Thyroid gland (tissue), 4 donors: ENCODE data around the gene VSTM2B. TPM values are rescaled to one million over a fixed set of nuclear protein-coding genes. Genes with fewer than 3 reads are reported as not detected.
"Not testable (repeated sequence)": the region's sequence is repeated elsewhere in the genome, so short reads cannot be mapped to it uniquely, and the experiment has no call there.

Experiments used
- DNase-seq, 2 donors: peaks; one replicate each; pipeline ENCODE4 v3.0.0-alpha.2; 2019
- H3K27ac ChIP-seq, 3 donors: fragments of 200-600 bp; sonication (generic); 1 replicate in 2 of 3; 2 replicates in 1 of 3; pipeline ENCODE4 v1.5.1; 2016 to 2019; ENCODE audit warnings: mild to moderate bottlenecking in 1 of 3, moderate library complexity in 1 of 3
- H3K27me3 ChIP-seq: fragments of 200-600 bp; sonication (generic); one replicate; pipeline ENCODE4 v1.5.1; 2019
- H3K36me3 ChIP-seq, 2 donors: fragments of 200-600 bp; sonication (generic); one replicate each; pipeline ENCODE4 v1.5.1; 2016 to 2019
- H3K4me1 ChIP-seq, 2 donors: fragments of 200-600 bp; sonication (generic); one replicate each; pipeline ENCODE4 v1.5.1; 2017 to 2019
- H3K4me3 ChIP-seq, 3 donors: fragments of 200-600 bp; sonication (generic); replicated peaks in 1 of 3; 1 replicate in 2 of 3; 2 replicates in 1 of 3; pipeline ENCODE4 v1.5.1; 2016; ENCODE audit warnings: mild to moderate bottlenecking in 1 of 3
- H3K9me3 ChIP-seq: fragments of 200-600 bp; sonication (generic); one replicate; pipeline ENCODE4 v1.5.1; 2017
- POLR2A ChIP-seq, 2 donors: fragments of 450-650 bp; IDR thresholded peaks; one replicate each; pipeline ENCODE4 v1.6.1; 2017; ENCODE audit warnings: antibody characterized with exemption in 2 of 2, mild to moderate bottlenecking in 2 of 2, moderate library complexity in 1 of 2
- WGBS, 2 donors: methylation state at CpG; one replicate each; pipeline ENCODE4 v1.1.5; 2017; 5-methylcytosine and 5-hydroxymethylcytosine counted together
- intact Hi-C: fragments of 100-400 bp; cut with DNase I; formaldehyde crosslinking; loops from one replicate; pipeline ENCODE4 v1.15.1; 2023
- total RNA-seq, 4 donors: library from RNA; depleted of rRNA; stranded (reverse); fragments of >200 nt; gene quantifications; one replicate each; pipeline ENCODE4 v1.2.3, GENCODE V29; 2016
- TF ChIP-seq, protein P1 (sequence below), 6 experiments: fragments of 200-600 bp in 3 of 6; fragments of 450-650 bp in 3 of 6; sonication (generic) in 3 of 6; IDR thresholded peaks; one replicate each; pipeline ENCODE4 v1.5.1; 2016 to 2019; ENCODE audit warnings: antibody characterized with exemption in 6 of 6, mild to moderate bottlenecking in 2 of 6, inconsistent platforms in 1 of 6, moderate library complexity in 1 of 6

Gene VSTM2B
- total RNA-seq, 4 donors from 2014 or later = not detected

DNA sequence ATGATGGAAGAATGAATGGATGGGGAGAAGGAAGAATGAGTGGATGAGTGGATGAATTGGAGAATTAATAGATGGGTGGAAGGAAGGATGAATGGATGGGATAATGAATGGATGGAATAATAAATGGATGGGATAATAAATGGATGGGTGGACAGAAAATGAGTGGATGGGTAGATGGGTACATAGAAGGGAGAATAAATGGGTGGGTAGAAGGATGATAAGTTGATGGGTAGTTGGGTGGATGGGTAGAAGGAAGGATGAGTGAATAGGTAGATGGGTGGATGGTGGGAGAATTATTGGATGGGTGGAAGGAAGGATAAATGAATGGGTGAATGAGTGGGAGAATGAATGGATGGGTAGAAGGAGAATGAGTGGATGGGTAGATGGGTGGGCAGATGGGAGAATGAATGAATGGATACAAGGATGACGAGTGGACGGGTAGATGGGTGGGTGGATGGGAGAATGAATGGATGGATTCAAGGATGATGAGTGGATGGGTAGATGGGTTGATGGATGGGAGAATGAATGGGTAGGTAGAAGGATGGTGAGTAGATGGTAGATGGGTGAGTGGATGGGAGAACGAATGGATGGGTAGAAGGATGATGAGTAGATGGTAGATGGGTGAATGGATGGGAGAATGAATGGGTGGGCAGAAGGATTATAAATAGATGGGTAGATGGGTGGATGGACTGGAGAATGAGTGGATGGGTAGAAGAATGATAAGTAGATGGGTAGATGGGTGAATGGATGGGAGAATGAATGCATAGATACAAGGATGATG, 15.9 kb downstream of the VSTM2B start:
- H3K9me3 ChIP-seq = no peaks in the 10 kb centered on the region

DNA sequence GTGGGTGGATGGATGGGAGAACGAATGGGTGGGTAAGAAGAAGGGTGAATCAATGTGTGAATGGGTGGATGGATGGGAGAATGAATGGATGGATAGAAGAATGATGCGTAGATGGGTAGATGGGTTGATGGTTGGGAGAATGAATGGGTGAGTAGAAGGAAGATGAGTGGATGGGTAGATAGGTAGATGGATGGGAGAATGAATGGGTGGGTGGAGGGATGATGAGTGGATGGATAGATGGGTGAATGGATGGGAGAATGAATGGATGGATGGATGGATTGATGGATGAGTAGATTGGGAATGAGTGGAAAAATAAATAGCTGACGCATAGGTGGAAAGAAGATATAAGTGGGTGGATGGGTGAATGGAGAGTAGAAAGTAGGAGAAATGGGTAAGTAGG, 16.5 kb downstream of the VSTM2B start:
- no peak for DNase-seq
- H3K4me1 ChIP-seq = no peaks in the 10 kb centered on the region
- H3K4me3 ChIP-seq = no peak overlapping the region
- TF ChIP-seq, protein P1, sequence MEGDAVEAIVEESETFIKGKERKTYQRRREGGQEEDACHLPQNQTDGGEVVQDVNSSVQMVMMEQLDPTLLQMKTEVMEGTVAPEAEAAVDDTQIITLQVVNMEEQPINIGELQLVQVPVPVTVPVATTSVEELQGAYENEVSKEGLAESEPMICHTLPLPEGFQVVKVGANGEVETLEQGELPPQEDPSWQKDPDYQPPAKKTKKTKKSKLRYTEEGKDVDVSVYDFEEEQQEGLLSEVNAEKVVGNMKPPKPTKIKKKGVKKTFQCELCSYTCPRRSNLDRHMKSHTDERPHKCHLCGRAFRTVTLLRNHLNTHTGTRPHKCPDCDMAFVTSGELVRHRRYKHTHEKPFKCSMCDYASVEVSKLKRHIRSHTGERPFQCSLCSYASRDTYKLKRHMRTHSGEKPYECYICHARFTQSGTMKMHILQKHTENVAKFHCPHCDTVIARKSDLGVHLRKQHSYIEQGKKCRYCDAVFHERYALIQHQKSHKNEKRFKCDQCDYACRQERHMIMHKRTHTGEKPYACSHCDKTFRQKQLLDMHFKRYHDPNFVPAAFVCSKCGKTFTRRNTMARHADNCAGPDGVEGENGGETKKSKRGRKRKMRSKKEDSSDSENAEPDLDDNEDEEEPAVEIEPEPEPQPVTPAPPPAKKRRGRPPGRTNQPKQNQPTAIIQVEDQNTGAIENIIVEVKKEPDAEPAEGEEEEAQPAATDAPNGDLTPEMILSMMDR (IDR thresholded peaks at IDR 0.05) = no peak
- TF ChIP-seq POLR2A (IDR thresholded peaks at IDR 0.05) = no peak
- intact Hi-C loops = no loop called here
- no peaks in the 10 kb centered on the region for H3K9me3 ChIP-seq
- H3K36me3 ChIP-seq = no peaks in the 10 kb centered on the region
- 54 to 72% methylated on average over 3 of the region's 3 CpGs for WGBS, 2 donors
- no peak overlapping the region for H3K27ac ChIP-seq
- H3K27me3 ChIP-seq = no peaks in the 10 kb centered on the region

More for the DNA sequence above, 15.9 kb downstream of the VSTM2B start:
- H3K4me1 ChIP-seq = no peaks in the 10 kb centered on the region
- intact Hi-C loops = no loop called here
- H3K27ac ChIP-seq = no peak overlapping the region
- no peaks in the 10 kb centered on the region for H3K27me3 ChIP-seq
- WGBS, 2 donors = 86 to 87% methylated on average over 3 of the region's 3 CpGs
- H3K4me3 ChIP-seq = no peak overlapping the region
- no peak for DNase-seq
- TF ChIP-seq POLR2A (IDR thresholded peaks at IDR 0.05) = no peak
- TF ChIP-seq, protein P1 (IDR thresholded peaks at IDR 0.05) = no peak
- no peaks in the 10 kb centered on the region for H3K36me3 ChIP-seq

DNA sequence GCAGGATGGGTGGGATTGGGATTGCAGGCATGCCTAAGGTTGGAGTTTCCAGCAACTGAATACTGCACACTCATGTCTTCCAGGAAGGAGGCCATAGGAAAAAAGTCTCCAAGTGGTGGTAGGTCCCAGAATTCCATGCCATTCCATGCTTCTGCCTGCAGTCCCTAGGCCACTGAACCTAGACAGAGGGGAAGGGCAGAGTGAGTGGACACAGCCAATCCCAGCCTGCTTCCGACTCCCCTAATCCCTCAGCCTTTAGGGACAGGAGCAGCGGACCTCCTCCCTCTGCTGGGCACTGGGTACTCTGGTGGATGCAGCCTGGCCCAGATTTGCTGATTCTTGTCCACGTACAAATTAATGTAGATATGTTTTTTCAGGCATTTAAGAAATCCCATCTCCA, 17.0 kb downstream of the VSTM2B start:
- H3K27me3 ChIP-seq = no peaks in the 10 kb centered on the region
- no peak for DNase-seq

DNA sequence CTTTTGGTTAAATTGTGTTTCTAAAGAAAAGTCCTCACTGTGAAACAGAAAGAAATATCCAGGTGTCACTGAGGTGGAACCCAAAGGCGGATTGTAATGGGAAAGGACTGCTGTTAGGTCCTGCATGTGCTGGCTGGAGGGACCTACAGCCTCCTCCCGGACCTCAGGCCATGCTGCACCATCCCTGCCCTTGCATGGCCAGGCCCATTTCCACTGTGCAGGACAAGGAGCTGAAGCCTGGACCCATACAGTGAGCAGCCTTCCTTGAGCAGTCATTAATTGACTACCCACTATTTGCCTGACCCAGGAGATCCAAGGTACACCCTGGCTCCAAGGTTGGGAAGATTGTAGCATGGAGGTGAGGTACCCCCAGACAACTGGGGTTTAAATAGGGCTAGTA, 17.6 kb downstream of the VSTM2B start:
- no peak for DNase-seq
- Histone ChIP-seq H3K27me3 (no peaks in the 10 kb centered on the region), H3K4me1 (no peaks in the 10 kb centered on the region), H3K4me3 (no peak overlapping the region), H3K36me3 (no peaks in the 10 kb centered on the region), H3K9me3 (no peaks in the 10 kb centered on the region), H3K27ac (no peak overlapping the region)
- intact Hi-C loops = no loop called here
- WGBS, 2 donors = 53 to 63% methylated on average over 2 of the region's 2 CpGs
- TF ChIP-seq POLR2A (IDR thresholded peaks at IDR 0.05) = no peak
- TF ChIP-seq, protein P1 (IDR thresholded peaks at IDR 0.05) = no peak

More for the DNA sequence above, 17.0 kb downstream of the VSTM2B start:
- Histone ChIP-seq H3K27ac (no peak overlapping the region), H3K36me3 (no peaks in the 10 kb centered on the region), H3K9me3 (no peaks in the 10 kb centered on the region), H3K4me1 (no peaks in the 10 kb centered on the region), H3K4me3 (no peak overlapping the region)
- TF ChIP-seq, protein P1 (IDR thresholded peaks at IDR 0.05) = no peak
- TF ChIP-seq POLR2A (IDR thresholded peaks at IDR 0.05) = no peak
- intact Hi-C loops = no loop called here
- 55 to 62% methylated on average over 3 of the region's 3 CpGs for WGBS, 2 donors

DNA sequence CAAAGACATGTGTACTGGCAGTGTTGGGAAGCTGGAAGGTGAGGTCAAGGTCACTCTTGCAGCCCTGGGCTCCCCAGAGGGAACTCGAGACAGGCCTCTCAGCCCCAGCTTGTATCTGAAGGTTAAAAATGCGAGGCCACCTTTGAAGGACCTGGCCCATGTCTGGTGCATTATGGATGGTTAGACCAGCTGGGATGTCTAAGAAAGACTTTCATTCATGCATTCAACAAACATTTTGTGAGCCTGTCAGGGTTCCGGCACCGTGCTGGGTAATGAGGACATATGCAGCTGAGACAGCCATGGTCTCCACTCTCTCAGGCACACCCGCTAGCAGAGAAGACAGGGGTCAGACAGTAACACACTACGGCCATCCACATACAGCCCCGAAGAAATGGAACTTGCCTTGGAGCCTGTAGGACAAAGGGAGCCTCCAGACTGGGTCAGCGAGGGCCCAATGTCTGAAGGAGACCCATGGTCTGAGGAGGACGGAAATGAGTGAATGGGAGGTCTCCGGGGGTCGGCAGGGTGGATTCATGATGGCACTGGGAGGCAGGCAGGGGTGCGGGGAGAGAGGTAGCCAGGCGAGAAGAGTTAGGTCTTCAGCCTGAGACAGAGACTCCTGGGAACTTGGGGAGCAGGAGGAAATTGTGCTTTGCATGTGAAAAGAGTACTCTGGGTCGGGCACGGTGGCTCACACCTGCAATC, 19.0 kb downstream of the VSTM2B start:
- Histone ChIP-seq H3K4me3 (no peak overlapping the region), H3K9me3 (no peaks in the 10 kb centered on the region), H3K27me3 (no peaks in the 10 kb centered on the region), H3K4me1 (no peaks in the 10 kb centered on the region), H3K27ac (no peak overlapping the region), H3K36me3 (no peaks in the 10 kb centered on the region)
- intact Hi-C loops = no loop called here
- WGBS, 2 donors = 81 to 85% methylated on average over 15 of the region's 15 CpGs
- no peak for DNase-seq
- TF ChIP-seq, protein P1 (IDR thresholded peaks at IDR 0.05) = no peak
- TF ChIP-seq POLR2A (IDR thresholded peaks at IDR 0.05) = no peak

DNA sequence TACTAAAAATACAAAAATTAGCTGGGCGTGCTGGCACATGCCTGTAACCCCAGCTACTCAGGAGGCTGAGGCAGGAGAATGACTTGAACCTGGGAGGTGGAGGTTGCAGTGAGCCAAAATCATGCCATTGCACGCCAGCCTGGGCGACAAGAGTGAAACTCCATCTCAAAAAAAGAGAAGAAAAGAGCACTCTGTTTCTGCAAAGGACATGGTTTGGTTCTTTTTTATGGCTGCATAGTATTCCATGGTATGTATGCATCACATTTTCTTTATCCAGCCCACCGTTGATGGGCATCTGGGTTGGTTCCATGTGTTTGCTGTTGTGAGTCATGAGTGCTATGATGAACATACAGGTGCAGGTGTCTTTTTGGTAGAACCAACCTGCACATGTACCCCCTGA, 19.7 kb downstream of the VSTM2B start:
- intact Hi-C loops, H3K27me3 ChIP-seq, H3K4me3 ChIP-seq, H3K4me1 ChIP-seq, H3K27ac ChIP-seq, H3K36me3 ChIP-seq, DNase-seq, H3K9me3 ChIP-seq: not testable (repeated sequence)
- WGBS, 2 donors = 92 to 95% methylated on average over 4 of the region's 4 CpGs
